H9 (cell line): ENCODE data around the gene RHOB. TPM values are rescaled to one million over a fixed set of nuclear protein-coding genes. Genes with fewer than 3 reads are reported as not detected.

ENCODE experiments used
- DNase-seq: peaks from one replicate; pipeline ENCODE4 v3.0.0-alpha.2; 2017
- H2AFZ ChIP-seq: one replicate; pipeline ENCODE4 v1.6.1; 2013; ENCODE audit warnings: mild to moderate bottlenecking, low read length, control low read depth, moderate library complexity
- H2AK5ac ChIP-seq: 2 replicates; pipeline ENCODE4 v1.6.1; 2013; ENCODE audit warnings: low read length, control low read depth, mixed read lengths; ENCODE audit not compliant: insufficient read length
- H2BK120ac ChIP-seq: one replicate; pipeline ENCODE4 v1.6.1; 2013; ENCODE audit warnings: low read depth, mild to moderate bottlenecking, low read length, control low read depth, inconsistent platforms; ENCODE audit not compliant: poor library complexity, severe bottlenecking
- H2BK12ac ChIP-seq: 2 replicates; pipeline ENCODE4 v1.6.1; 2013; ENCODE audit warnings: low read length, control low read depth, mixed read lengths, low read depth; ENCODE audit not compliant: insufficient read length
- H2BK15ac ChIP-seq: 2 replicates; pipeline ENCODE4 v1.6.1; 2013; ENCODE audit warnings: low read depth, low read length, control low read depth
- H2BK20ac ChIP-seq: one replicate; pipeline ENCODE4 v1.6.1; 2013; ENCODE audit warnings: low read depth, mild to moderate bottlenecking, low read length, control low read depth, inconsistent platforms; ENCODE audit not compliant: poor library complexity, severe bottlenecking
- H2BK5ac ChIP-seq: 2 replicates; pipeline ENCODE4 v1.6.1; 2013; ENCODE audit warnings: low read length, control low read depth, mixed read lengths; ENCODE audit not compliant: insufficient read length
- H3K14ac ChIP-seq: 2 replicates; pipeline ENCODE4 v1.6.1; 2013; ENCODE audit warnings: low read length, control low read depth; ENCODE audit not compliant: insufficient read depth
- H3K18ac ChIP-seq: 2 replicates; pipeline ENCODE4 v1.6.1; 2013; ENCODE audit warnings: low read depth, mild to moderate bottlenecking, mixed read lengths, low read length, control low read depth; ENCODE audit not compliant: insufficient read length
- H3K23ac ChIP-seq: 2 replicates; pipeline ENCODE4 v1.6.1; 2013; ENCODE audit warnings: low read length, control low read depth, mixed read lengths, low read depth; ENCODE audit not compliant: insufficient read length
- H3K23me2 ChIP-seq: 2 replicates; pipeline ENCODE4 v1.6.1; 2013; ENCODE audit warnings: low read depth, mild to moderate bottlenecking, mixed read lengths, low read length, control low read depth; ENCODE audit not compliant: insufficient read length, poor library complexity, severe bottlenecking
- H3K27ac ChIP-seq: 2 replicates; pipeline ENCODE4 v1.5.1; 2013; ENCODE audit warnings: low read length, control low read depth, mixed read lengths, low read depth; ENCODE audit not compliant: insufficient read length
- H3K27me3 ChIP-seq: 2 replicates; pipeline ENCODE4 v1.6.1; 2013; ENCODE audit warnings: low read length, control low read depth, inconsistent platforms; ENCODE audit not compliant: insufficient read depth
- H3K4ac ChIP-seq: 2 replicates; pipeline ENCODE4 v1.6.1; 2013; ENCODE audit warnings: low read depth, mild to moderate bottlenecking, control low read depth, inconsistent platforms, low read length, moderate library complexity
- H3K4me1 ChIP-seq: 2 replicates; pipeline ENCODE4 v1.6.1; 2013; ENCODE audit warnings: low read length, control low read depth, inconsistent platforms; ENCODE audit not compliant: insufficient read depth
- H3K4me2 ChIP-seq: 2 replicates; pipeline ENCODE4 v1.6.1; 2013; ENCODE audit warnings: low read length, control low read depth, mixed read lengths; ENCODE audit not compliant: insufficient read length, insufficient read depth
- H3K56ac ChIP-seq: 2 replicates; pipeline ENCODE4 v1.6.1; 2013; ENCODE audit warnings: low read depth, mild to moderate bottlenecking, mixed read lengths, low read length, control low read depth; ENCODE audit not compliant: insufficient read length
- H3K79me1 ChIP-seq: 2 replicates; pipeline ENCODE4 v1.6.1; 2013; ENCODE audit warnings: low read depth, mild to moderate bottlenecking, moderate library complexity, low read length, control low read depth, inconsistent platforms; ENCODE audit not compliant: insufficient read depth, poor library complexity, severe bottlenecking
- H3K79me2 ChIP-seq: 2 replicates; pipeline ENCODE4 v1.6.1; 2013; ENCODE audit warnings: low read length, control low read depth, inconsistent platforms; ENCODE audit not compliant: insufficient read depth
- H3K9ac ChIP-seq: 2 replicates; pipeline ENCODE4 v1.6.1; 2013; ENCODE audit warnings: low read length, control low read depth, mixed read lengths; ENCODE audit not compliant: insufficient read length; ENCODE audit errors: extremely low read depth
- H3K9me3 ChIP-seq: one replicate; pipeline ENCODE4 v1.6.1; 2013; ENCODE audit warnings: low read depth, low read length, inconsistent platforms; ENCODE audit not compliant: control insufficient read depth
- H3T11ph ChIP-seq: one replicate; pipeline ENCODE4 v1.6.1; 2013; ENCODE audit warnings: mild to moderate bottlenecking, low read length, control low read depth, inconsistent platforms
- H4K20me1 ChIP-seq: one replicate; pipeline ENCODE4 v1.6.1; 2013; ENCODE audit not compliant: control insufficient read depth, insufficient read length, insufficient read depth
- H4K5ac ChIP-seq: 2 replicates; pipeline ENCODE4 v1.6.1; 2013; ENCODE audit warnings: low read depth, mild to moderate bottlenecking, mixed read lengths, low read length, control low read depth; ENCODE audit not compliant: insufficient read length
- H4K8ac ChIP-seq: replicated peaks from 2 replicates; pipeline ENCODE4 v1.6.1; 2013; ENCODE audit warnings: low read length, control low read depth, mixed read lengths, low read depth; ENCODE audit not compliant: insufficient read length
- H4K91ac ChIP-seq: 2 replicates; pipeline ENCODE4 v1.6.1; 2013; ENCODE audit warnings: low read depth, mild to moderate bottlenecking, moderate library complexity, mixed read lengths, low read length, control low read depth; ENCODE audit not compliant: insufficient read length
- H3K27ac Mint-ChIP-seq, 3 experiments: 2 replicates in 2 of 3; 3 replicates in 1 of 3; pipeline ENCODE4 v1.8.0; 2020 to 2021; ENCODE audit warnings: mixed read lengths in 3 of 3, mild to moderate bottlenecking in 1 of 3, moderate library complexity in 1 of 3
- H3K27me3 Mint-ChIP-seq: 2 replicates; pipeline ENCODE4 v1.8.0; 2021; ENCODE audit warnings: low read depth, mild to moderate bottlenecking, moderate library complexity, mixed read lengths
- H3K36me3 Mint-ChIP-seq, 3 experiments: 2 replicates in 2 of 3; 3 replicates in 1 of 3; pipeline ENCODE4 v1.8.0; 2020 to 2021; ENCODE audit warnings: low read depth in 3 of 3, mixed read lengths in 3 of 3; ENCODE audit not compliant: insufficient read depth in 1 of 3
- H3K4me1 Mint-ChIP-seq, 2 experiments: 2 replicates each; pipeline ENCODE4 v1.8.0; 2020; ENCODE audit warnings: mixed read lengths in 2 of 2
- H3K4me3 Mint-ChIP-seq, 2 experiments: 2 replicates in 1 of 2; 3 replicates in 1 of 2; pipeline ENCODE4 v1.8.0; 2020 to 2021; ENCODE audit warnings: mild to moderate bottlenecking in 2 of 2, mixed read lengths in 2 of 2, moderate library complexity in 1 of 2
- H3K9me3 Mint-ChIP-seq, 2 experiments: 2 replicates in 1 of 2; 3 replicates in 1 of 2; pipeline ENCODE4 v1.8.0; 2020; ENCODE audit warnings: mild to moderate bottlenecking in 2 of 2, mixed read lengths in 2 of 2, moderate library complexity in 1 of 2
- WGBS: extraction: QIAGEN DNeasy Blood & Tissue Kit; methylation state at CpG from one replicate; pipeline ENCODE4 v1.1.7; 2013; ENCODE audit warnings: missing lambda C conversion rate, low lambda C conversion rate, mixed read lengths; ENCODE audit not compliant: insufficient read length; ENCODE audit errors: extremely low coverage; 5-methylcytosine and 5-hydroxymethylcytosine counted together
- total RNA-seq: library from RNA; stranded (reverse); gene quantifications from 2 replicates; pipeline ENCODE4 v1.2.1, GENCODE V29; 2021
- TF ChIP-seq, protein P1 (sequence below): fragments of 200-600 bp; sonication (generic); conservative IDR thresholded peaks from 3 replicates; pipeline ENCODE4 v1.8.0; 2021; ENCODE audit warnings: antibody characterized with exemption, mild to moderate bottlenecking

Gene RHOB
- total RNA-seq, 1 experiment from 2014 or later = 10.3 TPM

DNA sequence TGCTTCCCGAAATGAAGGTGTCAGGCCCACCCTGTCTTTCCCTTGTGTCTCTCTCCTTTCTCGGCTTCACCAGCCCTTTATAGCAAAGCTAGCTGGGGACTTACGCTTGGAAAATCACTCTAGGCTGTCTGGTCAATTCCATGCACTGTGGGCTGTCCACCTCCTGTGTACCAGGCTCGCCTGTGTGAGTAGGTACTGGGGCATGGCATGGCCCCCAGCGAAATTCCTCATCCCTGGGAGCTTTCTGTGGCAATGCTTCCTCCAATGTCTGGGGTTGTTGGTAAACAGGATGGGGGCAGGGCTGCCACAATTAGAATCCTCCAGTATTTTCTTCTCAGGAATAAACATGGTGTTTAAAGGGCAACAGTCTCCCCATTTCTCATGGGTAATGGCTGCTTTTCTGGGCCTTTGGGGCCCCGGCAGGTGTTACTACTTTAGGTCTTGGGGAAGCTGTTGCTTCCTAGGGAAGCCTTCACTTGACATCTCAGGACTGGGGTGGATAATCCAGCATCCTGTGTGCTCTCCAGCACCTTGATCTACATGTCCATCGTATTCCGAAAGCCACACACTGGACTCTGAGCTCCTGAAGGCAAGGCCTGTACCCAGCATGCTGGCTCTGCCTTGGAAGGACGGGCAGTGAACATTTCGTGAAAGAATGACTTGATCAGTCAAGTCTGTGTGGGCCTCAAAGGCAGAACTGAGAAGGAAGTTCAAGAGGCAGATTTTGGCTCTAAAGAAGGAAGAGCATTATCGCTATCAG is 21.1 kb downstream of the RHOB start:
- peaks cover 4 to 5% of the 10 kb centered on the region in 2 experiments for H3K4me1 Mint-ChIP-seq
- H3K4me2 ChIP-seq = no peak overlapping the region
- H3K14ac ChIP-seq = no peak overlapping the region
- H3T11ph ChIP-seq = no peak overlapping the region
- peak overlapping the region; percentile 34 for H3K18ac ChIP-seq
- no peak overlapping the region for H4K5ac ChIP-seq
- H3K4me1 ChIP-seq = no peaks in the 10 kb centered on the region
- no peaks in the 10 kb centered on the region for H3K9me3 Mint-ChIP-seq
- H2BK5ac ChIP-seq = no peak overlapping the region
- H3K4ac ChIP-seq = no peak overlapping the region
- no peaks in the 10 kb centered on the region for H3K23me2 ChIP-seq
- H3K9ac ChIP-seq = no peak overlapping the region
- no peak overlapping the region for H2BK15ac ChIP-seq
- H2BK120ac ChIP-seq = no peak overlapping the region
- H4K8ac ChIP-seq = no peak overlapping the region
- no peaks in the 10 kb centered on the region; the same call in 1 of the 2 replicates for H3K27me3 ChIP-seq
- H4K20me1 ChIP-seq = no peaks in the 10 kb centered on the region
- H2AK5ac ChIP-seq = no peak overlapping the region
- no peaks in the 10 kb centered on the region for H3K79me2 ChIP-seq
- H2BK12ac ChIP-seq = no peak overlapping the region
- no peak overlapping the region for H4K91ac ChIP-seq
- no peak overlapping the region for H3K23ac ChIP-seq
- WGBS = no CpG with 5 or more reads among the region's 11 CpGs
- peaks cover 25% of the 10 kb centered on the region for H3K27me3 Mint-ChIP-seq
- no peak overlapping the region for H2AFZ ChIP-seq
- H2BK20ac ChIP-seq = no peak overlapping the region
- no peaks in the 10 kb centered on the region for H3K36me3 Mint-ChIP-seq
- no peaks in the 10 kb centered on the region for H3K79me1 ChIP-seq
- no peak overlapping the region for H3K56ac ChIP-seq
- TF ChIP-seq, protein P1, sequence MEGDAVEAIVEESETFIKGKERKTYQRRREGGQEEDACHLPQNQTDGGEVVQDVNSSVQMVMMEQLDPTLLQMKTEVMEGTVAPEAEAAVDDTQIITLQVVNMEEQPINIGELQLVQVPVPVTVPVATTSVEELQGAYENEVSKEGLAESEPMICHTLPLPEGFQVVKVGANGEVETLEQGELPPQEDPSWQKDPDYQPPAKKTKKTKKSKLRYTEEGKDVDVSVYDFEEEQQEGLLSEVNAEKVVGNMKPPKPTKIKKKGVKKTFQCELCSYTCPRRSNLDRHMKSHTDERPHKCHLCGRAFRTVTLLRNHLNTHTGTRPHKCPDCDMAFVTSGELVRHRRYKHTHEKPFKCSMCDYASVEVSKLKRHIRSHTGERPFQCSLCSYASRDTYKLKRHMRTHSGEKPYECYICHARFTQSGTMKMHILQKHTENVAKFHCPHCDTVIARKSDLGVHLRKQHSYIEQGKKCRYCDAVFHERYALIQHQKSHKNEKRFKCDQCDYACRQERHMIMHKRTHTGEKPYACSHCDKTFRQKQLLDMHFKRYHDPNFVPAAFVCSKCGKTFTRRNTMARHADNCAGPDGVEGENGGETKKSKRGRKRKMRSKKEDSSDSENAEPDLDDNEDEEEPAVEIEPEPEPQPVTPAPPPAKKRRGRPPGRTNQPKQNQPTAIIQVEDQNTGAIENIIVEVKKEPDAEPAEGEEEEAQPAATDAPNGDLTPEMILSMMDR = no peak
- H3K27ac Mint-ChIP-seq = no peak overlapping the region
- no peak for DNase-seq
- H3K27ac ChIP-seq = no peak overlapping the region
- no peaks in the 10 kb centered on the region for H3K9me3 ChIP-seq
- no peak overlapping the region for H3K4me3 Mint-ChIP-seq
